Activated CD8-positive, alpha-beta memory T cell treated with anti-CD3 and anti-CD28 coated beads for 1 hour (primary cell): ENCODE measurements around the gene CFAP46.

Experiments used
- DNase-seq, 2 donors: peaks; one replicate each; pipeline ENCODE4 v3.0.0-alpha.2; 2020; ENCODE audit warnings: low read depth in 1 of 2; ENCODE audit errors: extremely low read depth in 1 of 2

CFAP46 gene

GRCh38 chr10:132865851-132866600 lies 76.3 kb downstream of the CFAP46 start:
- DNase-seq: no peak

- no peak for DNase-seq
Observed at GRCh38 chr10:132865171-132865631, 77.2 kb downstream of the CFAP46 start.

- no peak for DNase-seq
Observed at GRCh38 chr10:132862485-132863420, 79.6 kb downstream of the CFAP46 start.

- DNase-seq: no peak
Observed at GRCh38 chr10:132861884-132862461, 80.4 kb downstream of the CFAP46 start.

GRCh38 chr10:132861116-132861691 lies 81.2 kb downstream of the CFAP46 start:
- DNase-seq: no peak

- no peak for DNase-seq
Observed at GRCh38 chr10:132860532-132860931, 81.8 kb downstream of the CFAP46 start.

- DNase-seq: no peak
Observed at GRCh38 chr10:132859084-132859855, 83.1 kb downstream of the CFAP46 start.

- no peak for DNase-seq
Observed at GRCh38 chr10:132858121-132859081, 84.0 kb downstream of the CFAP46 start.

GRCh38 chr10:132856869-132857524 lies 85.4 kb downstream of the CFAP46 start:
- DNase-seq: no peak

- no peak for DNase-seq
Observed at GRCh38 chr10:132855889-132856288, 86.5 kb downstream of the CFAP46 start.

GRCh38 chr10:132851451-132851850 lies 90.9 kb downstream of the CFAP46 start:
- no peak for DNase-seq

- no peak for DNase-seq
Observed at GRCh38 chr10:132850896-132851295, 91.5 kb downstream of the CFAP46 start.

GRCh38 chr10:132850246-132850645 lies 92.1 kb downstream of the CFAP46 start:
- no peak for DNase-seq

- no peak for DNase-seq
Observed at GRCh38 chr10:132849546-132850031, 92.8 kb downstream of the CFAP46 start.

GRCh38 chr10:132848951-132849545 lies 93.3 kb downstream of the CFAP46 start:
- no peak for DNase-seq

GRCh38 chr10:132848291-132848701 lies 94.1 kb downstream of the CFAP46 start:
- no peak for DNase-seq

- DNase-seq: no peak
Observed at GRCh38 chr10:132847856-132848255, 94.5 kb downstream of the CFAP46 start.

GRCh38 chr10:132847416-132847777 lies 95.0 kb downstream of the CFAP46 start:
- no peak for DNase-seq
